ENCODE data around the gene RETREG3.
"Not testable (repeated sequence)": the region's sequence is repeated elsewhere in the genome, so short reads cannot be mapped to it uniquely, and the experiment has no call there.

RETREG3 gene

GRCh38 chr17:42541041-42541833 is 67.9 kb downstream of the RETREG3 start:
- H3K79me2 ChIP-seq (ENCODE audit: insufficient read depth, low read length): peaks cover 7% of the 10 kb centered on the region; the same call in 1 of the 2 replicates
- no peak overlapping the region for H3K9ac ChIP-seq (ENCODE audit: low read length)
- no peak overlapping the region for H2AFZ ChIP-seq (ENCODE audit: low read depth, low read length, severe bottlenecking)
- H4K20me1 ChIP-seq (ENCODE audit: low read depth, low read length): no peaks in the 10 kb centered on the region
- H3K9me2 ChIP-seq (replicated peaks; ENCODE audit: insufficient read depth, low read length): no peaks in the 10 kb centered on the region
- H3K4me2 ChIP-seq (ENCODE audit: low read depth, low read length, poor library complexity, severe bottlenecking): no peak overlapping the region
- no peaks in the 10 kb centered on the region for H3K27me3 ChIP-seq (ENCODE audit: low read length)
- no peak overlapping the region for H3K4me3 ChIP-seq (ENCODE audit: insufficient read depth, low read length, poor library complexity, severe bottlenecking)
- H3F3A ChIP-seq (ENCODE audit: insufficient read depth): no peaks in the 10 kb centered on the region
- no peaks in the 10 kb centered on the region for H3K36me3 ChIP-seq (ENCODE audit: low read length)
- no peak for TF ChIP-seq EZH2phosphoT487 (conservative IDR thresholded peaks at IDR 0.05; ENCODE audit: low read length)
- no peak for TF ChIP-seq CTCF (IDR thresholded peaks at IDR 0.05; ENCODE audit: insufficient read depth, low read length, poor library complexity, severe bottlenecking)
- H3K27ac ChIP-seq (ENCODE audit: low read depth, low read length): no peak overlapping the region
- H3K9me3 ChIP-seq (ENCODE audit: insufficient read depth, low read length): no peaks in the 10 kb centered on the region

GRCh38 chr17:42540558-42540957 is 68.6 kb downstream of the RETREG3 start:
- not testable (repeated sequence) for H3F3A ChIP-seq (ENCODE audit: insufficient read depth); H4K20me1 ChIP-seq (ENCODE audit: low read depth, low read length); H3K4me2 ChIP-seq (ENCODE audit: low read depth, low read length, poor library complexity, severe bottlenecking); H3K27ac ChIP-seq (ENCODE audit: low read depth, low read length); H3K36me3 ChIP-seq (ENCODE audit: low read length); H2AFZ ChIP-seq (ENCODE audit: low read depth, low read length, severe bottlenecking); H3K9me2 ChIP-seq (replicated peaks; ENCODE audit: insufficient read depth, low read length); H3K9me3 ChIP-seq (ENCODE audit: insufficient read depth, low read length); H3K27me3 ChIP-seq (ENCODE audit: low read length); H3K9ac ChIP-seq (ENCODE audit: low read length); H3K4me3 ChIP-seq (ENCODE audit: insufficient read depth, low read length, poor library complexity, severe bottlenecking); H3K79me2 ChIP-seq (ENCODE audit: insufficient read depth, low read length)

- H3K4me2 ChIP-seq (ENCODE audit: low read depth, low read length, poor library complexity, severe bottlenecking): no peak overlapping the region
- no peak overlapping the region for H3K4me3 ChIP-seq (ENCODE audit: insufficient read depth, low read length, poor library complexity, severe bottlenecking)
- TF ChIP-seq EZH2phosphoT487 (conservative IDR thresholded peaks at IDR 0.05; ENCODE audit: low read length): no peak
- TF ChIP-seq CTCF (IDR thresholded peaks at IDR 0.05; ENCODE audit: insufficient read depth, low read length, poor library complexity, severe bottlenecking): no peak
- H4K20me1 ChIP-seq (ENCODE audit: low read depth, low read length): no peaks in the 10 kb centered on the region
- no peak overlapping the region for H2AFZ ChIP-seq (ENCODE audit: low read depth, low read length, severe bottlenecking)
- no peaks in the 10 kb centered on the region for H3K36me3 ChIP-seq (ENCODE audit: low read length)
- H3K27me3 ChIP-seq (ENCODE audit: low read length): no peaks in the 10 kb centered on the region
- H3K9me3 ChIP-seq (ENCODE audit: insufficient read depth, low read length): no peaks in the 10 kb centered on the region
- no peak overlapping the region for H3K27ac ChIP-seq (ENCODE audit: low read depth, low read length)
- no peak overlapping the region for H3K9ac ChIP-seq (ENCODE audit: low read length)
- peaks cover 12% of the 10 kb centered on the region for H3F3A ChIP-seq (ENCODE audit: insufficient read depth)
- H3K79me2 ChIP-seq (ENCODE audit: insufficient read depth, low read length): peaks cover 7% of the 10 kb centered on the region; the same call in 1 of the 2 replicates
- no peaks in the 10 kb centered on the region for H3K9me2 ChIP-seq (replicated peaks; ENCODE audit: insufficient read depth, low read length)
Observed at GRCh38 chr17:42538482-42538881, 70.7 kb downstream of the RETREG3 start.

DNA sequence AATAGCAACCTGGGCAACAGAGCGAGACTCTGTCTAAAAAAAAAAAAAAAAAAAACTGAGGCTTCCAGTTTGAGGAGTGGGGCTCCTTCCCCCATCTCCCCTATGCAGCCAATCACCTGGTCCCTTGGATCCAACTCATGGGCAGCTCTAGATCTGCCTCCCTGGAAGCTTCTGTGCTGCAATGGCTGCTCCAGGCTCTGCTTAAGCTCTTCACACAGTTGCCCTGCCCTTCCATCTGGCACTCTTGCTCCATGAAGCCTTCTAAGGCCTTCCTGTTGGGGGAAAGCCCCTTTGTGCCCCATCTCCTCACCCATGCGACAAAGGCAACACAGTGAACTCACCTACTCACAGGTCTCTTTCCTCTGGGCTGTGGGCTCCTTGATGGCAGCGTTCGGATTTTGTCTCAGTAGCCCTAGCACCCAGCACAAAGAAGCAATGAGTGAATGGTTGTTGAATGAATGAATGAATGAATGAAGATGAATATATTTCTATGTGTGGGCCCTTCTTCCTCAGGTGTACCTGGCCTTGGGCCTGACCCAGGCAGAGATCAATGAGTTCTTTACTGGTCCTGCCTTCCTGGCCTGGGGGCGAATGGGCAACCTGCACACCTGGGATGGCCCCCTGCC is 71.2 kb downstream of the RETREG3 start:
- peaks cover 17% of the 10 kb centered on the region for H3F3A ChIP-seq (ENCODE audit: insufficient read depth)
- peaks cover 7% of the 10 kb centered on the region; the same call in 1 of the 2 replicates for H3K79me2 ChIP-seq (ENCODE audit: insufficient read depth, low read length)
- no peaks in the 10 kb centered on the region for H3K9me2 ChIP-seq (replicated peaks; ENCODE audit: insufficient read depth, low read length)
- H3K36me3 ChIP-seq (ENCODE audit: low read length): no peaks in the 10 kb centered on the region
- H3K9ac ChIP-seq (ENCODE audit: low read length): no peak overlapping the region
- H3K4me2 ChIP-seq (ENCODE audit: low read depth, low read length, poor library complexity, severe bottlenecking): no peak overlapping the region
- H3K27me3 ChIP-seq (ENCODE audit: low read length): no peaks in the 10 kb centered on the region
- no peak overlapping the region for H3K4me3 ChIP-seq (ENCODE audit: insufficient read depth, low read length, poor library complexity, severe bottlenecking)
- H2AFZ ChIP-seq (ENCODE audit: low read depth, low read length, severe bottlenecking): no peak overlapping the region
- no peaks in the 10 kb centered on the region for H4K20me1 ChIP-seq (ENCODE audit: low read depth, low read length)
- TF ChIP-seq EZH2phosphoT487 (conservative IDR thresholded peaks at IDR 0.05; ENCODE audit: low read length) (no peak), CTCF (IDR thresholded peaks at IDR 0.05; ENCODE audit: insufficient read depth, low read length, poor library complexity, severe bottlenecking) (no peak)
- H3K9me3 ChIP-seq (ENCODE audit: insufficient read depth, low read length): no peaks in the 10 kb centered on the region
- H3K27ac ChIP-seq (ENCODE audit: low read depth, low read length): no peak overlapping the region

All from SU-DHL-6 (cell line).